Stomach (tissue), 9 donors: ENCODE data around the gene PCNT. TPM values are rescaled to one million over a fixed set of nuclear protein-coding genes. Genes with fewer than 3 reads are reported as not detected.

Experiments
- DNase-seq, 2 donors: peaks; one replicate each; pipeline versions ENCODE4 v3.0.0 to v3.0.0-alpha.2; 2013 to 2019
- H3K27ac ChIP-seq, 5 donors: fragments of 200-600 bp in 4 of 5; sonication (generic) in 4 of 5; one replicate each; pipeline ENCODE4 v1.5.1; 2013 to 2019; ENCODE audit warnings: mild to moderate bottlenecking in 1 of 5, moderate library complexity in 1 of 5
- H3K27me3 ChIP-seq, 3 donors: fragments of 200-600 bp; sonication (generic); one replicate each; pipeline ENCODE4 v1.5.1; 2017 to 2019; ENCODE audit warnings: mixed run types in 1 of 3
- H3K36me3 ChIP-seq, 4 donors: fragments of 200-600 bp; sonication (generic); 1 replicate in 3 of 4; 2 replicates in 1 of 4; pipeline ENCODE4 v1.5.1; 2016 to 2019
- H3K4me1 ChIP-seq, 4 donors: fragments of 200-600 bp; sonication (generic); one replicate each; pipeline ENCODE4 v1.5.1; 2016 to 2019
- H3K4me3 ChIP-seq, 4 donors: fragments of 200-600 bp; sonication (generic) in 3 of 4; one replicate each; pipeline ENCODE4 v1.5.1; 2016 to 2019; ENCODE audit warnings: mild to moderate bottlenecking in 1 of 4
- H3K9me3 ChIP-seq, 4 donors: fragments of 200-600 bp; sonication (generic); one replicate each; pipeline ENCODE4 v1.5.1; 2016 to 2019
- CTCF ChIP-seq, 7 experiments: fragments of 450-650 bp in 4 of 7; fragments of 200-600 bp in 3 of 7; sonication (generic) in 3 of 7; IDR thresholded peaks; one replicate each; pipeline ENCODE4 v1.5.1; 2016 to 2019; ENCODE audit warnings: antibody characterized with exemption in 7 of 7, control low read depth in 2 of 7, mild to moderate bottlenecking in 1 of 7
- EP300 ChIP-seq: sonication (generic); formaldehyde crosslinking; IDR thresholded peaks from one replicate; pipeline ENCODE4 v1.6.1; 2017; ENCODE audit warnings: antibody characterized with exemption
- POLR2A ChIP-seq, 4 donors: fragments of 450-650 bp; IDR thresholded peaks; one replicate each; pipeline ENCODE4 v1.6.1; 2016; ENCODE audit warnings: antibody characterized with exemption in 4 of 4, control low read depth in 2 of 4, mild to moderate bottlenecking in 1 of 4, moderate library complexity in 1 of 4
- POLR2AphosphoS5 ChIP-seq, 3 donors: sonication (generic); formaldehyde crosslinking; IDR thresholded peaks; one replicate each; pipeline ENCODE4 v1.6.1; 2016; ENCODE audit warnings: antibody characterized with exemption in 3 of 3
- WGBS, 5 donors: extraction: QIAGEN DNeasy Blood & Tissue Kit in 3 of 5; methylation state at CpG; one replicate each; pipeline versions ENCODE4 v1.1.5 to v1.1.7; 2013 to 2018; 5-methylcytosine and 5-hydroxymethylcytosine counted together
- intact Hi-C: fragments of 100-400 bp; cut with DNase I; formaldehyde crosslinking; loops from one replicate; pipeline ENCODE4 v1.15.1; 2023; ENCODE audit warnings: low total_unique reads
- polyA plus RNA-seq, 3 donors: library from polyadenylated mRNA; stranded (reverse); fragments of 200-250 nt; gene quantifications; one replicate each; pipeline ENCODE4 v1.2.3, GENCODE V29; 2013
- total RNA-seq, 5 donors: library from RNA; depleted of rRNA; stranded (reverse); fragments of >200 nt; gene quantifications; one replicate each; pipeline versions ENCODE4 v1.1.0 to v1.2.3, GENCODE V29; 2014 to 2016
- donor health status: healthy with polysubstance abuse.
- donor health status: Bipolar disorder and iron deficiency.
- donor health status: healthy.

PCNT gene
- total and polyA plus RNA-seq, 8 donors: 4.7 to 133 (median 38.4) TPM

GRCh38 chr21:46317710-46318463 is 6.1 kb upstream of the PCNT start:
- intact Hi-C loops: no loop called here
- no peaks in the 10 kb centered on the region for H3K27me3 ChIP-seq
- TF ChIP-seq POLR2A (IDR thresholded peaks at IDR 0.05): no peak
- no peak for TF ChIP-seq CTCF (IDR thresholded peaks at IDR 0.05)
- no peaks in the 10 kb centered on the region for H3K9me3 ChIP-seq
- peak overlapping the region in 1 of 5 donors; percentile 15 for H3K27ac ChIP-seq
- peaks cover 11 to 43% (median 16%) of the 10 kb centered on the region in 4 donors for H3K4me1 ChIP-seq
- H3K4me3 ChIP-seq: no peak overlapping the region
- peaks cover 0 to 7% (median 1%) of the 10 kb centered on the region in 4 donors for H3K36me3 ChIP-seq
- DNase-seq: peak in 1 of 2 donors; percentile 87
- 62 to 84% (median 67%) methylated on average over 11 to 20 of the region's 20 CpGs for WGBS, 5 donors

GRCh38 chr21:46318464-46318845 is 5.5 kb upstream of the PCNT start:
- 68 to 91% (median 80%) methylated on average over 3 to 4 of the region's 4 CpGs for WGBS, 5 donors
- TF ChIP-seq EP300 (no peak), POLR2A (IDR thresholded peaks at IDR 0.05) (no peak), POLR2AphosphoS5 (IDR thresholded peaks at IDR 0.05) (no peak), CTCF (IDR thresholded peaks at IDR 0.05) (no peak)
- peaks cover 15 to 48% (median 21%) of the 10 kb centered on the region in 4 donors for H3K4me1 ChIP-seq
- no peaks in the 10 kb centered on the region for H3K27me3 ChIP-seq
- H3K27ac ChIP-seq: peak overlapping the region in 1 of 5 donors; percentile 15
- intact Hi-C loops: no loop called here
- no peak for DNase-seq
- H3K4me3 ChIP-seq: no peak overlapping the region
- H3K36me3 ChIP-seq: peaks cover 0 to 7% (median 1%) of the 10 kb centered on the region in 4 donors
- H3K9me3 ChIP-seq: no peaks in the 10 kb centered on the region

- intact Hi-C loops: no loop called here
- Histone ChIP-seq H3K4me3 (no peak overlapping the region), H3K27ac (no peak overlapping the region), H3K4me1 (peaks cover 15 to 48% (median 22%) of the 10 kb centered on the region in 4 donors), H3K9me3 (no peaks in the 10 kb centered on the region), H3K36me3 (peaks cover 0 to 6% (median 1%) of the 10 kb centered on the region in 4 donors), H3K27me3 (no peaks in the 10 kb centered on the region)
- WGBS, 5 donors: 89 to 98% (median 94%) methylated on average over 6 to 7 of the region's 7 CpGs
- no peak for DNase-seq
- TF ChIP-seq EP300 (no peak), CTCF (IDR thresholded peaks at IDR 0.05) (no peak), POLR2A (IDR thresholded peaks at IDR 0.05) (no peak), POLR2AphosphoS5 (IDR thresholded peaks at IDR 0.05) (no peak)
Observed at GRCh38 chr21:46319186-46319585, 4.8 kb upstream of the PCNT start.

- H3K36me3 ChIP-seq: no peaks in the 10 kb centered on the region
- TF ChIP-seq EP300: no peak
- TF ChIP-seq CTCF (IDR thresholded peaks at IDR 0.05): no peak
- TF ChIP-seq POLR2A (IDR thresholded peaks at IDR 0.05): no peak
- no peak for TF ChIP-seq POLR2AphosphoS5 (IDR thresholded peaks at IDR 0.05)
- DNase-seq: no peak
- WGBS, 5 donors: 64 to 74% (median 70%) methylated on average over 4 of the region's 4 CpGs
- intact Hi-C loops: no loop called here
- peaks cover 16 to 52% (median 29%) of the 10 kb centered on the region in 4 donors for H3K4me1 ChIP-seq
- H3K27ac ChIP-seq: no peak overlapping the region
- no peaks in the 10 kb centered on the region for H3K27me3 ChIP-seq
- no peak overlapping the region for H3K4me3 ChIP-seq
- H3K9me3 ChIP-seq: no peaks in the 10 kb centered on the region
Observed at GRCh38 chr21:46320331-46320801, 3.6 kb upstream of the PCNT start.
